A549 (cell line): ENCODE results near the gene SORCS2. TPM values are rescaled to one million over a fixed set of nuclear protein-coding genes. Genes with fewer than 3 reads are reported as not detected.

Experiments used
- ATAC-seq, 2 experiments: fragments of 200-7000 bp in 1 of 2; fragments of >200 bp in 1 of 2; cut with Nextera tagmentation in 1 of 2; cut with Tn5 transposase in 1 of 2; 3 replicates each; pipeline versions ENCODE4 v1.8.0 to v1.9.1; 2018 to 2020; ENCODE audit warnings: mild to moderate bottlenecking in 1 of 2, moderate library complexity in 1 of 2
- CTCF ChIA-PET: fragments of 300-600 bp; sonication (Branson Sonifier 250); formaldehyde crosslinking; extraction: SDS; loops from one replicate; lab custom pipeline; 2021; ENCODE audit warnings: antibody characterized with exemption, inconsistent platforms; lab: Yijun Ruan, JAX
- POLR2A ChIA-PET: fragments of 350-600 bp; formaldehyde crosslinking; extraction: SDS; loops from one replicate; lab custom pipeline; 2021; ENCODE audit warnings: antibody characterized with exemption, inconsistent platforms; lab: Yijun Ruan, JAX
- DNase-seq, 2 experiments: peaks; one replicate each; pipeline versions ENCODE4 v3.0.0 to v3.0.0-alpha.2; 2011 to 2016; ENCODE audit warnings: low read depth in 1 of 2, low spot score in 1 of 2
- FAIRE-seq: peaks from 2 replicates; lab custom pipeline; 2011; peaks lifted over from hg19 to GRCh38; lab: Jason Lieb, UNC
- H3K27ac ChIP-seq, 2 experiments: fragments of >200 bp; sonication (Bioruptor Twin); formaldehyde crosslinking; 3 replicates each; pipeline ENCODE4 v1.5.1; 2016 to 2017
- H3K4me1 ChIP-seq: fragments of >200 bp; sonication (Bioruptor Twin); formaldehyde crosslinking; 3 replicates; pipeline ENCODE4 v1.6.1; 2016
- H3K4me2 ChIP-seq: fragments of >200 bp; sonication (Bioruptor Twin); formaldehyde crosslinking; 3 replicates; pipeline ENCODE4 v1.6.1; 2016
- H3K4me3 ChIP-seq: fragments of >200 bp; sonication (Bioruptor Twin); formaldehyde crosslinking; 3 replicates; pipeline ENCODE4 v1.5.1; 2016
- H3K9me3 ChIP-seq: fragments of >200 bp; sonication (Bioruptor Twin); formaldehyde crosslinking; 3 replicates; pipeline ENCODE4 v1.6.1; 2016
- ATOH8 ChIP-seq: fragments of 250-450 bp; sonication (Bioruptor Pico); IDR thresholded peaks from 2 replicates; pipeline ENCODE4 v1.5.0; 2020; ENCODE audit warnings: low read depth, mild to moderate bottlenecking, moderate library complexity
- BHLHE40 ChIP-seq: IDR thresholded peaks from 2 replicates; pipeline ENCODE4 v1.6.1; 2012; ENCODE audit warnings: low read depth, low read length, inconsistent platforms
- CHD2 ChIP-seq: fragments of 150-350 bp; IDR thresholded peaks from 2 replicates; pipeline ENCODE4 v1.6.1; 2014; ENCODE audit warnings: low read length; ENCODE audit not compliant: partially characterized antibody
- CTCF ChIP-seq: fragments of >200 bp; sonication (Bioruptor Twin); formaldehyde crosslinking; IDR thresholded peaks from 3 replicates; pipeline ENCODE4 v1.5.1; 2016
- ELK1 ChIP-seq: fragments of 150-350 bp; IDR thresholded peaks from 2 replicates; pipeline ENCODE4 v1.6.1; 2014; ENCODE audit warnings: low read depth, mild to moderate bottlenecking, low read length
- HMGXB4 ChIP-seq: fragments of 250-450 bp; sonication (Bioruptor Pico); IDR thresholded peaks from 2 replicates; pipeline ENCODE4 v1.5.0; 2021; ENCODE audit warnings: mild to moderate bottlenecking, moderate library complexity, borderline replicate concordance
- MAZ ChIP-seq: fragments of 150-350 bp; IDR thresholded peaks from 2 replicates; pipeline ENCODE4 v1.6.1; 2014; ENCODE audit warnings: antibody characterized with exemption, low read depth, low read length, borderline replicate concordance
- NR3C1 ChIP-seq: fragments of >200 bp; sonication (Bioruptor Twin); formaldehyde crosslinking; IDR thresholded peaks from 3 replicates; pipeline ENCODE4 v1.6.1; 2017
- RAD21 ChIP-seq, 2 experiments: fragments of >200 bp in 1 of 2; sonication (Bioruptor Twin) in 1 of 2; formaldehyde crosslinking in 1 of 2; IDR thresholded peaks in 1 of 2; conservative IDR thresholded peaks in 1 of 2; 2 replicates in 1 of 2; 3 replicates in 1 of 2; pipeline ENCODE4 v1.6.1; 2012 to 2018; ENCODE audit warnings: inconsistent platforms in 1 of 2
- SMC3 ChIP-seq: fragments of >200 bp; sonication (Bioruptor Twin); formaldehyde crosslinking; IDR thresholded peaks from 3 replicates; pipeline ENCODE4 v1.6.1; 2018; ENCODE audit warnings: inconsistent platforms
- ZNF302 ChIP-seq: fragments of 250-450 bp; sonication (Bioruptor Pico); IDR thresholded peaks from 2 replicates; pipeline ENCODE4 v1.9.0; 2021; ENCODE audit warnings: inconsistent platforms, mild to moderate bottlenecking, moderate library complexity
- WGBS: methylation state at CpG from one replicate; pipeline ENCODE4 v1.1.6; 2017; ENCODE audit errors: missing lambda C conversion rate; 5-methylcytosine and 5-hydroxymethylcytosine counted together
- polyA plus RNA-seq, 4 experiments: library from polyadenylated mRNA; depleted of rRNA in 3 of 4; stranded (reverse); fragments of >200 nt; fragmentation: RNase III in 1 of 4; extraction: RNeasy Plus Mini Kit Qiagen cat#74134 plus additional on column Dnase treatment in 1 of 4; gene quantifications; 2 replicates in 3 of 4; 3 replicates in 1 of 4; pipeline ENCODE4 v1.2.3, GENCODE V29; 2011 to 2017

SORCS2 gene
- polyA plus RNA-seq, 2 of the 4 experiments (the other 2 are of a cell fraction), result 1.4 to 4.6 TPM

- no peak for FAIRE-seq
- POLR2A ChIA-PET, result no interaction called here
These were observed 101.9 kb downstream of the SORCS2 start for GRCh38 chr4:7294176-7294756.

GRCh38 chr4:7295197-7295910, 103.0 kb downstream of the SORCS2 start:
- ChIA-PET POLR2A (no interaction called here), CTCF (interaction anchor here (0.7 to 4.1 kb wide), 16 partner anchors 10 to 133 kb away, joined by 3 to 55 read pairs (median 5); partner anchors contain the start of gene SORCS2)
- H3K4me1 ChIP-seq, result no peaks in the 10 kb centered on the region
- no peaks in the 10 kb centered on the region for H3K9me3 ChIP-seq
- 100% methylated on average over 1 of the region's 22 CpGs for WGBS
- peak overlapping the region in 1 of 2 experiments; percentile 27; a peak in 1 of 6 replicates for H3K27ac ChIP-seq
- DNase-seq, result no peak
- TF ChIP-seq BHLHE40, result no peak
- TF ChIP-seq, all 56 proteins: peak for 0
- no peak overlapping the region for H3K4me2 ChIP-seq
- no peak overlapping the region for H3K4me3 ChIP-seq
- FAIRE-seq, result no peak
- peak in 1 of 2 experiments; percentile 30; a peak in 3 of 6 replicates for ATAC-seq

More at GRCh38 chr4:7294176-7294756, 101.9 kb downstream of the SORCS2 start:
- Histone ChIP-seq H3K9me3 (no peaks in the 10 kb centered on the region), H3K4me3 (no peak overlapping the region), H3K4me2 (no peak overlapping the region), H3K27ac (no peak overlapping the region), H3K4me1 (no peaks in the 10 kb centered on the region)
- CTCF ChIA-PET, result interaction anchor here (0.6 to 4.1 kb wide), 5 partner anchors 9 to 104 kb away, joined by 3 to 55 read pairs (median 24); partner anchors contain the start of gene SORCS2
- DNase-seq (no peak), ATAC-seq (peak; percentile 36 to 40; a peak in 4 of 6 replicates)
- WGBS, result 80% methylated on average over 7 of the region's 7 CpGs
- TF ChIP-seq ZNF302 (no peak), HMGXB4 (CRISPR knock-in tag) (no peak), MAZ (no peak), NR3C1 (no peak), ATOH8 (CRISPR knock-in tag) (no peak)

- no peaks in the 10 kb centered on the region for H3K4me1 ChIP-seq
- H3K27ac ChIP-seq, result 0 out of 6 replicates have a peak overlapping the region, but pooled peaks of 1 of the 2 experiments have one; percentile 7
- peak; percentile 59 to 83; a peak in 4 of 6 replicates for ATAC-seq
- no peak overlapping the region for H3K4me3 ChIP-seq
- ChIA-PET POLR2A (no interaction called here), CTCF (interaction anchor here (0.6 to 4.1 kb wide), 32 partner anchors 9 to 424 kb away, joined by 3 to 55 read pairs (median 4); partner anchors contain the start of gene SORCS2)
- H3K9me3 ChIP-seq, result no peaks in the 10 kb centered on the region
- TF ChIP-seq RAD21 (conservative IDR thresholded peaks at IDR 0.05 in 1 of 2, IDR thresholded peaks at IDR 0.05 in 1 of 2) (peak; percentile 88 to 89), ELK1 (no peak), CTCF (peak; percentile 65), CHD2 (no peak), SMC3 (peak; percentile 90)
- peak; percentile 18 to 45 for DNase-seq
- WGBS, result 23% methylated on average over 6 of the region's 19 CpGs
- H3K4me2 ChIP-seq, result no peak overlapping the region
- no peak for FAIRE-seq
These were observed 103.7 kb downstream of the SORCS2 start for GRCh38 chr4:7295911-7296660.
